Measurements from ENCODE around the gene TSSC4. TPM values are rescaled to one million over a fixed set of nuclear protein-coding genes. Genes with fewer than 3 reads are reported as not detected.

Gene TSSC4
- total RNA-seq, 2 experiments from 2014 or later = 40.4 to 50.9 TPM

- ChIA-PET CTCF (ENCODE audit: unreplicated experiment) (no interaction called here), POLR2A (no interaction called here)
- Histone ChIP-seq H3K9me2 (ENCODE audit: insufficient read depth, low read length) (no peaks in the 10 kb centered on the region), H3K27ac (ENCODE audit: low read depth, low read length, poor library complexity, severe bottlenecking) (no peak overlapping the region), H3K79me2 (ENCODE audit: insufficient read depth, low read depth, low read length) (no peaks in the 10 kb centered on the region), H3K4me1 (ENCODE audit: insufficient read depth, low read length, poor library complexity, severe bottlenecking) (no peaks in the 10 kb centered on the region), H3K4me3 (ENCODE audit: low read depth, low read length, poor library complexity, severe bottlenecking) (no peak overlapping the region), H4K20me1 (ENCODE audit: insufficient read depth, low read length) (no peaks in the 10 kb centered on the region), H3K36me3 (ENCODE audit: insufficient read depth, low read length) (no peaks in the 10 kb centered on the region), H2AFZ (ENCODE audit: low read length) (no peak overlapping the region), H3K4me2 (ENCODE audit: low read length) (no peak overlapping the region), H3K9me3 (ENCODE audit: low read length) (no peaks in the 10 kb centered on the region)
- TF ChIP-seq CTCF (conservative IDR thresholded peaks at IDR 0.05; ENCODE audit: low read length) (no peak), EZH2phosphoT487 (IDR thresholded peaks at IDR 0.05; ENCODE audit: borderline replicate concordance, low read depth, low read length) (no peak)
- DNase-seq (ENCODE audit: low spot score) = no peak
- no TSS peak for BruUV-seq (replicated peaks)
- intact Hi-C loops (cut with micrococcal nuclease; ENCODE audit: unreplicated experiment) = no loop called here
Observed at GRCh38 chr11:2361565-2361964, 39.0 kb upstream of the TSSC4 start.

- H3K79me2 ChIP-seq (ENCODE audit: insufficient read depth, low read depth, low read length) = no peaks in the 10 kb centered on the region
- H4K20me1 ChIP-seq (ENCODE audit: insufficient read depth, low read length) = no peaks in the 10 kb centered on the region
- TF ChIP-seq EZH2phosphoT487 (IDR thresholded peaks at IDR 0.05; ENCODE audit: borderline replicate concordance, low read depth, low read length) (no peak), CTCF (conservative IDR thresholded peaks at IDR 0.05; ENCODE audit: low read length) (no peak)
- POLR2A ChIA-PET = no interaction called here
- no peaks in the 10 kb centered on the region for H3K9me2 ChIP-seq (ENCODE audit: insufficient read depth, low read length)
- DNase-seq (ENCODE audit: low spot score) = no peak
- no peak overlapping the region for H2AFZ ChIP-seq (ENCODE audit: low read length)
- H3K27ac ChIP-seq (ENCODE audit: low read depth, low read length, poor library complexity, severe bottlenecking) = no peak overlapping the region
- H3K4me2 ChIP-seq (ENCODE audit: low read length) = no peak overlapping the region
- CTCF ChIA-PET (ENCODE audit: unreplicated experiment) = interaction anchor here (0.6 kb wide), 1 partner anchor 59 kb away, joined by 3 read pairs; no protein-coding TSS in a partner anchor
- H3K9me3 ChIP-seq (ENCODE audit: low read length) = no peaks in the 10 kb centered on the region
- BruUV-seq (replicated peaks) = no TSS peak
- intact Hi-C loops (cut with micrococcal nuclease; ENCODE audit: unreplicated experiment) = no loop called here
- H3K36me3 ChIP-seq (ENCODE audit: insufficient read depth, low read length) = no peaks in the 10 kb centered on the region
- no peak overlapping the region for H3K4me3 ChIP-seq (ENCODE audit: low read depth, low read length, poor library complexity, severe bottlenecking)
- no peaks in the 10 kb centered on the region for H3K4me1 ChIP-seq (ENCODE audit: insufficient read depth, low read length, poor library complexity, severe bottlenecking)
Observed at GRCh38 chr11:2362414-2362813, 38.1 kb upstream of the TSSC4 start.

- TF ChIP-seq EZH2phosphoT487 (IDR thresholded peaks at IDR 0.05; ENCODE audit: borderline replicate concordance, low read depth, low read length) = no peak
- no TSS peak for BruUV-seq (replicated peaks)
- no peaks in the 10 kb centered on the region for H3K9me2 ChIP-seq (ENCODE audit: insufficient read depth, low read length)
- H3K9me3 ChIP-seq (ENCODE audit: low read length) = no peaks in the 10 kb centered on the region
- no peak overlapping the region for H3K4me2 ChIP-seq (ENCODE audit: low read length)
- POLR2A ChIA-PET = no interaction called here
- CTCF ChIA-PET (ENCODE audit: unreplicated experiment) = no interaction called here
- no peaks in the 10 kb centered on the region for H3K4me1 ChIP-seq (ENCODE audit: insufficient read depth, low read length, poor library complexity, severe bottlenecking)
- H2AFZ ChIP-seq (ENCODE audit: low read length) = no peak overlapping the region
- H3K27ac ChIP-seq (ENCODE audit: low read depth, low read length, poor library complexity, severe bottlenecking) = no peak overlapping the region
- intact Hi-C loops (cut with micrococcal nuclease; ENCODE audit: unreplicated experiment) = no loop called here
- H3K4me3 ChIP-seq (ENCODE audit: low read depth, low read length, poor library complexity, severe bottlenecking) = no peak overlapping the region
- DNase-seq (ENCODE audit: low spot score) = no peak
- H3K36me3 ChIP-seq (ENCODE audit: insufficient read depth, low read length) = no peaks in the 10 kb centered on the region
- no peaks in the 10 kb centered on the region for H3K79me2 ChIP-seq (ENCODE audit: insufficient read depth, low read depth, low read length)
- H4K20me1 ChIP-seq (ENCODE audit: insufficient read depth, low read length) = no peaks in the 10 kb centered on the region
Observed at GRCh38 chr11:2363130-2363529, 37.4 kb upstream of the TSSC4 start.

Measured in OCI-LY7 (cell line).